K562 (cell line): ENCODE measurements around the gene VTI1B. TPM values are rescaled to one million over a fixed set of nuclear protein-coding genes. Genes with fewer than 3 reads are reported as not detected.
A peak's percentile ranks its signal among the peaks of the same experiment; 100 is the strongest.

Source experiments
- ATAC-seq: fragments of 200-7000 bp; cut with Tn5 transposase; 3 replicates; pipeline ENCODE4 v1.9.1; 2020; ENCODE audit warnings: moderate library complexity
- BruUV-seq: library from RNA; stranded (reverse); fragments of 400-500 nt; replicated peaks from 2 replicates; lab custom pipeline; 2021; lab: Mats Ljungman, UMichigan
- CTCF ChIA-PET: fragments of 300-600 bp; formaldehyde crosslinking; extraction: SDS; loops from one replicate; lab custom pipeline; 2021; ENCODE audit warnings: low intra/inter-chr PET ratio; lab: Yijun Ruan, JAX
- POLR2A ChIA-PET: fragments of 300-600, 350-650 bp; sonication (Branson Sonifier 250); formaldehyde crosslinking; extraction: SDS; loops from one replicate; lab custom pipeline; 2021; ENCODE audit warnings: antibody characterized with exemption, inconsistent platforms; lab: Yijun Ruan, JAX
- DNase-seq, 4 experiments: peaks; one replicate each; pipeline versions ENCODE4 v3.0.0 to v3.0.0-alpha.2; 2011 to 2018; ENCODE audit warnings: low spot score in 3 of 4, mixed read lengths in 3 of 4; ENCODE audit errors: extremely low read depth in 1 of 4
- FAIRE-seq: peaks from 2 replicates; lab custom pipeline; 2011; peaks lifted over from hg19 to GRCh38; lab: Jason Lieb, UNC
- H2AFZ ChIP-seq: 2 replicates; pipeline ENCODE4 v1.6.0; 2011; ENCODE audit warnings: low read depth, low read length, control low read depth, inconsistent platforms
- H3K27ac ChIP-seq: fragments of 200-600 bp; 3 replicates; pipeline ENCODE4 v1.8.0; 2011; ENCODE audit warnings: low read depth, mild to moderate bottlenecking, control low read depth, inconsistent platforms, low read length, moderate library complexity, mixed read lengths; ENCODE audit errors: extremely low read depth
- H3K27me3 ChIP-seq, 2 experiments: fragments of 300-600 bp in 1 of 2; 2 replicates in 1 of 2; 3 replicates in 1 of 2; pipeline versions ENCODE4 v1.6.0 to v1.8.0; 2011; ENCODE audit warnings: inconsistent platforms in 2 of 2, low read length in 2 of 2, mild to moderate bottlenecking in 1 of 2, mixed read lengths in 1 of 2, moderate library complexity in 1 of 2; ENCODE audit not compliant: control insufficient read depth in 2 of 2, insufficient read depth in 2 of 2
- H3K36me3 ChIP-seq: fragments of 300-600 bp; 3 replicates; pipeline ENCODE4 v1.8.0; 2011; ENCODE audit warnings: mild to moderate bottlenecking, low read length, inconsistent platforms; ENCODE audit not compliant: control insufficient read depth, insufficient read depth
- H3K4me1 ChIP-seq, 2 experiments: fragments of 200-600 bp in 1 of 2; replicated peaks in 1 of 2; 2 replicates in 1 of 2; 3 replicates in 1 of 2; pipeline versions ENCODE4 v1.5.1 to v1.8.0; 2011; ENCODE audit warnings: inconsistent platforms in 2 of 2, low read length in 2 of 2, mild to moderate bottlenecking in 1 of 2, mixed read lengths in 1 of 2, moderate library complexity in 1 of 2; ENCODE audit not compliant: control insufficient read depth in 2 of 2, insufficient read depth in 2 of 2
- H3K4me2 ChIP-seq: 2 replicates; pipeline ENCODE4 v1.6.1; 2011; ENCODE audit warnings: low read length, control low read depth, inconsistent platforms, mixed read lengths; ENCODE audit not compliant: insufficient read depth
- H3K4me3 ChIP-seq: fragments of 200-600 bp; sonication (generic), shearing (Covaris generic); 2 replicates; pipeline ENCODE4 v1.5.1; 2016; ENCODE audit warnings: control low read depth, inconsistent platforms
- H3K79me2 ChIP-seq: fragments of 200-600 bp; 3 replicates; pipeline ENCODE4 v1.8.0; 2011; ENCODE audit warnings: low read length, inconsistent platforms; ENCODE audit not compliant: control insufficient read depth, insufficient read depth
- H3K9ac ChIP-seq, 2 experiments: 2 replicates each; pipeline versions ENCODE4 v1.6.0 to v1.6.1; 2011; ENCODE audit warnings: low read depth in 2 of 2, low read length in 2 of 2, control low read depth in 1 of 2, inconsistent platforms in 1 of 2, mild to moderate bottlenecking in 1 of 2, mixed read lengths in 1 of 2; ENCODE audit not compliant: insufficient read depth in 1 of 2
- H3K9me1 ChIP-seq: one replicate; pipeline ENCODE4 v1.6.0; 2011; ENCODE audit warnings: inconsistent platforms, mild to moderate bottlenecking, low read length, moderate library complexity; ENCODE audit not compliant: control insufficient read depth, insufficient read depth
- H3K9me3 ChIP-seq: replicated peaks from 2 replicates; pipeline ENCODE4 v1.5.1; 2011; ENCODE audit warnings: low read depth, low read length, inconsistent platforms; ENCODE audit not compliant: control insufficient read depth, insufficient read depth
- H4K20me1 ChIP-seq: replicated peaks from 2 replicates; pipeline ENCODE4 v1.6.1; 2011; ENCODE audit warnings: low read length, inconsistent platforms, mixed read lengths; ENCODE audit not compliant: control insufficient read depth, insufficient read depth
- ARID2 ChIP-seq: fragments of 450-650 bp; IDR thresholded peaks from 2 replicates; pipeline ENCODE4 v1.6.1; 2017; ENCODE audit warnings: antibody characterized with exemption, mild to moderate bottlenecking
- ARNT ChIP-seq, 2 experiments: fragments of 450-650 bp; IDR thresholded peaks; 2 replicates each; pipeline ENCODE4 v1.6.1; 2016; ENCODE audit warnings: mild to moderate bottlenecking in 1 of 2
- BMI1 ChIP-seq: fragments of 150-350 bp; IDR thresholded peaks from 2 replicates; pipeline ENCODE4 v1.6.1; 2014; ENCODE audit warnings: low read length
- CHD1 ChIP-seq: fragments of 200-600 bp; sonication (generic); IDR thresholded peaks from one replicate; pipeline ENCODE4 v1.6.1; 2012; ENCODE audit warnings: mild to moderate bottlenecking, moderate library complexity, low read length, inconsistent platforms
- CTCF ChIP-seq, 3 experiments: IDR thresholded peaks in 2 of 3; conservative IDR thresholded peaks in 1 of 3; 2 replicates each; pipeline ENCODE4 v1.5.1; 2011 to 2012; ENCODE audit warnings: low read length in 3 of 3, mild to moderate bottlenecking in 3 of 3, control low read depth in 2 of 3, improper control_type of control experiment in 1 of 3, inconsistent platforms in 1 of 3, low read depth in 1 of 3, mixed read lengths in 1 of 3, moderate library complexity in 1 of 3; ENCODE audit not compliant: insufficient read depth in 2 of 3
- GTF2A2 ChIP-seq: IDR thresholded peaks from 2 replicates; pipeline ENCODE4 v1.6.1; 2016; ENCODE audit warnings: mild to moderate bottlenecking, missing genetic modification characterization, missing compliant biosample characterization
- HDAC8 ChIP-seq: fragments of 450-650 bp; IDR thresholded peaks from 2 replicates; pipeline ENCODE4 v1.6.1; 2016; ENCODE audit warnings: mild to moderate bottlenecking, missing genetic modification characterization, moderate library complexity, missing compliant biosample characterization
- MBD1 ChIP-seq: fragments of 250-450 bp; sonication (Bioruptor Pico); IDR thresholded peaks from 2 replicates; pipeline ENCODE4 v1.8.0; 2022; ENCODE audit warnings: inconsistent platforms
- MECOM ChIP-seq: fragments of 250-450 bp; sonication (Bioruptor Pico); IDR thresholded peaks from 2 replicates; pipeline ENCODE4 v1.8.0; 2022; ENCODE audit warnings: inconsistent platforms
- NCOA6 ChIP-seq: fragments of 450-650 bp; IDR thresholded peaks from 2 replicates; pipeline ENCODE4 v1.6.1; 2017; ENCODE audit warnings: mild to moderate bottlenecking
- NR3C1 ChIP-seq: sonication (generic); formaldehyde crosslinking; IDR thresholded peaks from 2 replicates; pipeline ENCODE4 v1.8.1; 2022; ENCODE audit warnings: missing genetic modification reagents
- POLR2A ChIP-seq: fragments of 450-650 bp; conservative IDR thresholded peaks from 2 replicates; pipeline ENCODE4 v1.6.1; 2016
- PTBP1 ChIP-seq: fragments of 200-400 bp; formaldehyde crosslinking; IDR thresholded peaks from 2 replicates; pipeline ENCODE4 v1.6.1; 2017; ENCODE audit warnings: low read depth, low read length
- RAD21 ChIP-seq, 2 experiments: fragments of 250-450 bp in 1 of 2; fragments of 450-650 bp in 1 of 2; sonication (Bioruptor Pico) in 1 of 2; formaldehyde crosslinking in 1 of 2; IDR thresholded peaks in 1 of 2; conservative IDR thresholded peaks in 1 of 2; 2 replicates each; pipeline versions ENCODE4 v1.4.0 to v1.8.0; 2020 to 2022; ENCODE audit warnings: mild to moderate bottlenecking in 2 of 2, moderate library complexity in 1 of 2
- RFX1 ChIP-seq: fragments of 450-650 bp; IDR thresholded peaks from 2 replicates; pipeline ENCODE4 v1.6.1; 2016; ENCODE audit warnings: mild to moderate bottlenecking, moderate library complexity
- SAFB2 ChIP-seq: fragments of 200-400 bp; formaldehyde crosslinking; IDR thresholded peaks from 2 replicates; pipeline ENCODE4 v1.6.1; 2018; ENCODE audit warnings: borderline replicate concordance, low read length, low read depth, moderate library complexity; ENCODE audit not compliant: severe bottlenecking
- THRAP3 ChIP-seq: fragments of 450-650 bp; IDR thresholded peaks from 2 replicates; pipeline ENCODE4 v1.6.1; 2016; ENCODE audit warnings: mild to moderate bottlenecking, inconsistent platforms, borderline replicate concordance
- TRIM24 ChIP-seq, 2 experiments: fragments of 450-650 bp; IDR thresholded peaks; 2 replicates each; pipeline ENCODE4 v1.6.1; 2016
- ZBED1 ChIP-seq: IDR thresholded peaks from 2 replicates; pipeline ENCODE4 v1.6.1; 2014
- ZNF41 ChIP-seq: fragments of 250-450 bp; sonication (Bioruptor Pico); conservative IDR thresholded peaks from 2 replicates; pipeline ENCODE4 v1.4.0; 2020; ENCODE audit warnings: mild to moderate bottlenecking
- in situ Hi-C: fragments of 300-500 bp; cut with MboI; formaldehyde crosslinking; loops from 4 replicates; pipeline ENCODE4 v1.15.0; 2018; ENCODE audit warnings: inconsistent platforms, mixed read lengths
- intact Hi-C: fragments of 100-400 bp; cut with micrococcal nuclease; formaldehyde crosslinking; loops from 2 replicates; pipeline ENCODE4 v1.14.2; 2022
- polyA plus RNA-seq, 8 experiments: library from polyadenylated mRNA; depleted of rRNA in 4 of 8; stranded (reverse) in 5 of 8; unstranded in 3 of 8; fragments of >200 nt; fragmentation: Nextera tagmentation in 2 of 8; fragmentation: Illumina TruSeq in 1 of 8; extraction: Ambion mirVana in 2 of 8; extraction: Trizol in 1 of 8; gene quantifications; 2 replicates each; pipeline versions ENCODE4 v1.2.1 to v1.2.3, GENCODE V29; 2011 to 2014; ENCODE audit warnings: inconsistent platforms in 1 of 8, missing spikeins in 1 of 8
- total RNA-seq, 7 experiments: library from RNA; depleted of rRNA in 6 of 7; stranded (reverse); fragments of >200 nt in 6 of 7; fragmentation: Illumina TruSeq in 2 of 7; extraction: Trizol in 2 of 7; gene quantifications; 2 replicates each; pipeline versions ENCODE4 v1.2.1 to v1.2.3, GENCODE V29; 2011 to 2021; ENCODE audit warnings: low replicate concordance in 1 of 7

Gene VTI1B
- total and polyA plus RNA-seq, 9 of the 15 experiments (the other 6 are each of a cell fraction or from before 2014, with no cell fraction given): 7.8 to 69.8 (median 50.1) TPM

GRCh38 chr14:67619446-67620216 lies 54.8 kb downstream of the VTI1B start, which contains the start of gene ARG2 (continued):
- TF ChIP-seq NR3C1 (no peak), MBD1 (CRISPR knock-in tag) (no peak), POLR2A (peak; percentile 74), MECOM (CRISPR knock-in tag) (no peak), PTBP1 (no peak), ZNF41 (CRISPR knock-in tag) (no peak)

- H3K4me1 ChIP-seq: peaks cover 14 to 25% of the 10 kb centered on the region in 2 experiments; a peak in 4 of 5 replicates
- in situ Hi-C loops: no loop called here
- H3K9ac ChIP-seq: no peak overlapping the region
- H3K9me3 ChIP-seq: no peaks in the 10 kb centered on the region
- intact Hi-C loops: loop anchor here (1.0 kb wide), 2 partner anchors 49 to 86 kb away; no protein-coding TSS in a partner anchor
- no peaks in the 10 kb centered on the region for H3K27me3 ChIP-seq
- CTCF ChIA-PET: interaction anchor here (1.0 to 3.3 kb wide), 3 partner anchors 46 to 86 kb away, joined by 4 to 19 read pairs (median 14); no protein-coding TSS in a partner anchor
- BruUV-seq: no TSS peak
- no peak overlapping the region for H3K4me3 ChIP-seq
- H3K36me3 ChIP-seq: no peaks in the 10 kb centered on the region; the same call in 2 of the 3 replicates
- FAIRE-seq: peak; percentile 40
- POLR2A ChIA-PET: interaction anchor here (0.6 to 1.9 kb wide), 6 partner anchors 14 to 155 kb away, joined by 3 to 6 read pairs (median 4); no protein-coding TSS in a partner anchor
- no peaks in the 10 kb centered on the region for H4K20me1 ChIP-seq
- peak; percentile 68 for ATAC-seq
- H3K9me1 ChIP-seq: no peaks in the 10 kb centered on the region
- H3K4me2 ChIP-seq: no peak overlapping the region
- H3K27ac ChIP-seq: peak overlapping the region; percentile 58; the same call in 1 of the 3 replicates
- peak; percentile 42 to 68 (median 48) for DNase-seq
- H2AFZ ChIP-seq: no peak overlapping the region
- peaks cover 4% of the 10 kb centered on the region; the same call in 2 of the 3 replicates for H3K79me2 ChIP-seq
- TF ChIP-seq ZBED1 (no peak), ARID2 (peak; percentile 70; the same call in 1 of the 2 replicates), THRAP3 (no peak), RAD21 (CRISPR knock-in tag; conservative IDR thresholded peaks at IDR 0.05 in 1 of 2, IDR thresholded peaks at IDR 0.05 in 1 of 2) (peak; percentile 91 to 93), TRIM24 (IDR thresholded peaks at IDR 0.05) (no peak), ARNT (IDR thresholded peaks at IDR 0.05) (no peak), GTF2A2 (tag) (no peak), CHD1 (no peak), NCOA6 (no peak), SAFB2 (no peak), CTCF (IDR thresholded peaks at IDR 0.05 in 2 of 3, conservative IDR thresholded peaks at IDR 0.05 in 1 of 3; ENCODE audit: insufficient read depth in 2 of 3, low read depth in 1 of 3, low read length in 3 of 3) (peak; percentile 55 to 79 (median 72)), HDAC8 (no peak), RFX1 (peak; percentile 94), BMI1 (peak; percentile 50; the same call in 1 of the 2 replicates)
Measured at GRCh38 chr14:67618617-67619063, 55.8 kb downstream of the VTI1B start.
